Measurements from ENCODE around the gene ADCY2. TPM values are rescaled to one million over a fixed set of nuclear protein-coding genes. Genes with fewer than 3 reads are reported as not detected.

ADCY2 gene
- total and polyA plus RNA-seq, 7 experiments from 2014 or later, result not detected

DNA sequence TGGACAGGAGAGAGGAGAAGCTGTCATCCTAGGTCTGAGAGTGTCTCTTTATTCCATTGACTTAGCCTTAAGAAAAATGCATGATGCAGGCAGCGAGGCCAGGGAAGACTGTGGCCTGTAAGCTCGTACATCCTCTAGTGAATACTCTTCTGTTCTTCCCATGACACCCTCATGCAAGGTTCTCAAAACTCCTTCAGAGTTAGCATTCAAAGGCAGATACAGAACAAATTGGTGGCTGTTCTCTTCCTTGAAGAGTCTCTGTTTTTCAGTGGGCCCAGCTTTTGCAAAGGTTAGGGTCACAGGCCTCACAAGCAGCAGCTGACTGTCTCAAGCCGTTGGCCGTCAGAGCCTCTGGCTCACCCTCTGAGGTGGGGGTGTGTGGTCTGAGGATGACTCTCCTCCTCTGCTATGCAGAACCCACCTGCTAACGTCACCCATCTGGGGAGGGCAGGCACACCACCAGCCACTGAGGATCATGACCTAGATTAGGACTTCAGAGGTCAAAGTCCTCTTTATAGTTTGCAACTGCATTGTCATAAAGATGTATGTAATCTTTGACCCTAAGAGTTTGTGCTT is 15.1 kb downstream of the ADCY2 start:
- H3K4me1 ChIP-seq (ENCODE audit: control insufficient read depth in 2 of 2, insufficient read depth in 2 of 2, low read length in 2 of 2), result no peaks in the 10 kb centered on the region
- ChIA-PET CTCF (no interaction called here), POLR2A (no interaction called here)
- no peaks in the 10 kb centered on the region for H3K36me3 ChIP-seq (ENCODE audit: control insufficient read depth in 2 of 3, insufficient read depth in 3 of 3, low read length in 3 of 3)
- no peak for DNase-seq
- no peak overlapping the region for H3K27ac Mint-ChIP-seq
- intact Hi-C loops (cut with micrococcal nuclease), result no loop called here
- H3K9me3 ChIP-seq (ENCODE audit: control insufficient read depth in 2 of 3, low read length in 3 of 3), result no peaks in the 10 kb centered on the region
- no peak overlapping the region for H3K27ac ChIP-seq (ENCODE audit: low read depth, low read length)
- peaks cover 0 to 17% (median 5%) of the 10 kb centered on the region in 11 donors for H3K9me3 Mint-ChIP-seq
- no peaks in the 10 kb centered on the region for H3K27me3 Mint-ChIP-seq
- H3K4me3 Mint-ChIP-seq, result no peak overlapping the region
- H3K4me3 ChIP-seq (ENCODE audit: low read length), result no peak overlapping the region
- H3K4me1 Mint-ChIP-seq, result no peaks in the 10 kb centered on the region
- peaks cover 0 to 7% (median 0%) of the 10 kb centered on the region in 5 donors for H3K36me3 Mint-ChIP-seq
- no peaks in the 10 kb centered on the region for H3K27me3 ChIP-seq (ENCODE audit: control insufficient read depth in 2 of 2, insufficient read depth in 2 of 2, low read length in 2 of 2)
- ATAC-seq, result no peak

DNA sequence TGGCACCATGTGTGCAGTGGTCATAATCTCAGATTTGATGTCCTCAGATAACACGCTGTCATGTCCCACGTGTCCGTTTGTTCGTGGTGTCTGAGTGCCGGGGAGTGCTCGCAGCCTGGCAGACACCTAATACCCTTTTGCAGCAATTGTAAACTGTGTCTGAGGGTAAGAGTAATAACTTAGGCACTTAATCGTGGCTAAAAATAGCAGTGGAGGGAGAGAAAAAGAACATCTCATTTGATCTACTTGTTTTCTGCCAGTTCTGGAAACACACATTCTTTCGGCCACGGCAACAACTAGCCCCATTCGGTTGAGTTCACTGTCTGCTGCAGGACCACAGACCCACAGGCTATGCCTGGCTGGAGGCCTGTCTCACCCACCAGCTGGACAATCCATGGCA is 16.5 kb downstream of the ADCY2 start:
- H3K4me1 ChIP-seq (ENCODE audit: control insufficient read depth in 2 of 2, insufficient read depth in 2 of 2, low read length in 2 of 2), result no peaks in the 10 kb centered on the region
- intact Hi-C loops (cut with micrococcal nuclease), result no loop called here
- H3K36me3 Mint-ChIP-seq, result no peaks in the 10 kb centered on the region
- no peak overlapping the region for H3K4me3 Mint-ChIP-seq
- H3K27me3 Mint-ChIP-seq, result no peaks in the 10 kb centered on the region
- H3K9me3 ChIP-seq (ENCODE audit: control insufficient read depth in 2 of 3, low read length in 3 of 3), result no peaks in the 10 kb centered on the region
- no peaks in the 10 kb centered on the region for H3K4me1 Mint-ChIP-seq
- H3K27ac ChIP-seq (ENCODE audit: low read depth, low read length), result no peak overlapping the region
- H3K27ac Mint-ChIP-seq, result no peak overlapping the region
- ATAC-seq (no peak), DNase-seq (no peak)
- ChIA-PET CTCF (no interaction called here), POLR2A (no interaction called here)
- no peaks in the 10 kb centered on the region for H3K36me3 ChIP-seq (ENCODE audit: control insufficient read depth in 2 of 3, insufficient read depth in 3 of 3, low read length in 3 of 3)
- H3K9me3 Mint-ChIP-seq, result peaks cover 0 to 6% (median 1%) of the 10 kb centered on the region in 11 donors
- no peak overlapping the region for H3K4me3 ChIP-seq (ENCODE audit: low read length)
- H3K27me3 ChIP-seq (ENCODE audit: control insufficient read depth in 2 of 2, insufficient read depth in 2 of 2, low read length in 2 of 2), result no peaks in the 10 kb centered on the region

DNA sequence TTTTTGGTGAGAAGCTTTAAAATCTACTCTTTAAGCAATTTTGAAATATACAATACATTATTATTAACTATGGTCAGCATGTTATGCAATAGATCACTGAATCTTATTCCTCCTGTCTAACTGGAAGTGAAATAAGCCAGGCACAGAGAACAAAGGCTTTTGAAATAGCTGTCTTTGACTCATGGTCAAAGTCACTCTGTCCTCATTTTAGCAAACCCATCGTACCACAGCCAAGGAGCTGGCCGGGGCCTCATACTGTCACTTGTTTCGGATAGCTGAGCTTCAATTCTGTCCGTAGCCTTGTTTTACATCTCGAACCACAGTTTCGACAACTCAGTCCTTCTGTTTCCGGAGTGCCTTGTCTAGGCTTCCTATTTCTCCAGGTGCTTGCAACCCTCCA is 19.2 kb downstream of the ADCY2 start:
- Histone ChIP-seq H3K36me3 (ENCODE audit: control insufficient read depth in 2 of 3, insufficient read depth in 3 of 3, low read length in 3 of 3) (no peaks in the 10 kb centered on the region), H3K27ac (ENCODE audit: low read depth, low read length) (no peak overlapping the region), H3K9me3 (ENCODE audit: control insufficient read depth in 2 of 3, low read length in 3 of 3) (no peaks in the 10 kb centered on the region), H3K4me1 (ENCODE audit: control insufficient read depth in 2 of 2, insufficient read depth in 2 of 2, low read length in 2 of 2) (no peaks in the 10 kb centered on the region), H3K4me3 (ENCODE audit: low read length) (no peak overlapping the region), H3K27me3 (ENCODE audit: control insufficient read depth in 2 of 2, insufficient read depth in 2 of 2, low read length in 2 of 2) (no peaks in the 10 kb centered on the region)
- no peaks in the 10 kb centered on the region for H3K4me1 Mint-ChIP-seq
- POLR2A ChIA-PET, result no interaction called here
- H3K36me3 Mint-ChIP-seq, result no peaks in the 10 kb centered on the region
- no peak for ATAC-seq
- H3K9me3 Mint-ChIP-seq, result peaks cover 0 to 7% (median 0%) of the 10 kb centered on the region in 11 donors
- intact Hi-C loops (cut with micrococcal nuclease), result no loop called here
- CTCF ChIA-PET, result no interaction called here
- peaks cover 0 to 14% (median 0%) of the 10 kb centered on the region in 5 donors for H3K27me3 Mint-ChIP-seq
- H3K27ac Mint-ChIP-seq, result no peak overlapping the region
- H3K4me3 Mint-ChIP-seq, result no peak overlapping the region
- DNase-seq, result no peak

DNA sequence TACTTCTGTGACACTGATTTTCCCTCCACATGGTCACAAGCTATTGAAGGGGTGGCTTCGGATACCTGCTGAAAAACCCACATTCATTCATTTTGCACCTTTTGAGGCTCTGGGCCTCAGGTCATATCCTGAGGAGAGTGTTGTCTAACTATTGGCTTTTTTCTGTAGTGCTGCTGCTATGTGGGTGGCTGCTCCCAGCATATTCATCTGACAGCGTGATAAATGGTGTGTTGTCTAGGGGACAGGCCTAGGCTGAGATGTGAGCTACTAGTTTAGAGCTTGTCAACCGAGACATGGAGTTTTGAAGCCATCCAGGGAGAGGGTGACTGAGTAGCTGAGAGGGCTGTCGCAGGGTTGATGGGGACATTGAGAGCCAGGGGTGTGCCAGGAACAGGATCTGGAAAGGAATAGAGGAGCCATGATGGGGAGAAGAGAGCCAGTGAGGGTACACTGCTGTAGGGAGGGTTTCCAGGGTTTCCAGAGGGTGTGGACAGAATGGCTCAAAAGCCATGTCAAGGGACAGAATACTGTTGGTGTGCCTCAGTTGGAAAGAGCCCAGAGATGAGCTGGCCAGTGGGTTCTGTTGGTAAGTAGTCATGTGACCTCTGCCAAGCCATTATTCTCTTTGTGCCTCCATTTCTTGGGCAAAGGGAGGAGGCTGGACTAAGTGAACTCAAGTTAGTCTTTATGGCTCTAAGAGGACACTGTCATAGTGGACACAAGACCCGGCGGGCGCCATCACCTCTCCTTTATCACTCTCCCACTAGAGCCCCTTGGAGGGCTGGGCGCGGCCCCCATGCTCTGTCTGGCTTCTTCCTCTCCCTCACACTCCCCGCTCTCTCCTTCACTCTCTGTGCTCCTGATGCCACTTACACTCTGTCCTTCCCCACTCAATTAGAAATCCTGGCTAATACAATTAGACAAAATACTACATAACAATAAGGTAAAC is 19.9 kb downstream of the ADCY2 start:
- Histone ChIP-seq H3K4me3 (ENCODE audit: low read length) (no peak overlapping the region), H3K27me3 (ENCODE audit: control insufficient read depth in 2 of 2, insufficient read depth in 2 of 2, low read length in 2 of 2) (no peaks in the 10 kb centered on the region), H3K4me1 (ENCODE audit: control insufficient read depth in 2 of 2, insufficient read depth in 2 of 2, low read length in 2 of 2) (no peaks in the 10 kb centered on the region), H3K27ac (ENCODE audit: low read depth, low read length) (no peak overlapping the region), H3K36me3 (ENCODE audit: control insufficient read depth in 2 of 3, insufficient read depth in 3 of 3, low read length in 3 of 3) (no peaks in the 10 kb centered on the region), H3K9me3 (ENCODE audit: control insufficient read depth in 2 of 3, low read length in 3 of 3) (no peaks in the 10 kb centered on the region)
- Mint-ChIP-seq H3K4me1 (no peaks in the 10 kb centered on the region), H3K27ac (no peak overlapping the region), H3K9me3 (peaks cover 0 to 10% (median 0%) of the 10 kb centered on the region in 11 donors), H3K27me3 (peaks cover 0 to 22% (median 4%) of the 10 kb centered on the region in 5 donors), H3K36me3 (no peaks in the 10 kb centered on the region), H3K4me3 (no peak overlapping the region)
- intact Hi-C loops (cut with micrococcal nuclease), result no loop called here
- ChIA-PET CTCF (no interaction called here), POLR2A (no interaction called here)
- no peak for ATAC-seq
- DNase-seq, result no peak

DNA sequence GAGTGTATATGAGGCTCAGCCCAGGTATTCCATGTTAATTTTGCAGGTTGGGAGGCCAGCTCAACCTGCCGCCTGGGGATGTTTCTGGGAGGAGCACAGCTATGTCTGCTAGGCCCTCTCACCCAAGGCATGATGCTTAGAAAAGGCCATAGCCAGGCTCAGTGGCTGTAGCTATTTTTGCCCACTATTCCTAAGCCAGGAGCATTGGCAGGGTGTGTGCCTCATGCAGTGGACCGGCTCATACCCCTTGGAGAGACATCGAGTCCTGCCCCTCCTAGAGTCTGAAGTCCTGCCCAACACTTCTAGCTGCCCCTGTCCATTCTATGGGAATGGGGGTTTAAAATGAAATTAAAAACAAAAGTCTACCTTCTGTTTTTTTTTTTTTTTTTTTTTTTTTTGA is 22.3 kb downstream of the ADCY2 start:
- Mint-ChIP-seq H3K36me3 (no peaks in the 10 kb centered on the region), H3K4me1 (no peaks in the 10 kb centered on the region), H3K27me3 (peaks cover 0 to 28% (median 11%) of the 10 kb centered on the region in 5 donors), H3K4me3 (no peak overlapping the region), H3K27ac (peak overlapping the region in 1 of 9 donors; percentile 42), H3K9me3 (peaks cover 0 to 10% (median 0%) of the 10 kb centered on the region in 11 donors)
- no peaks in the 10 kb centered on the region for H3K4me1 ChIP-seq (ENCODE audit: control insufficient read depth in 2 of 2, insufficient read depth in 2 of 2, low read length in 2 of 2)
- no peaks in the 10 kb centered on the region for H3K36me3 ChIP-seq (ENCODE audit: control insufficient read depth in 2 of 3, insufficient read depth in 3 of 3, low read length in 3 of 3)
- ATAC-seq (no peak), DNase-seq (no peak)
- intact Hi-C loops (cut with micrococcal nuclease), result no loop called here
- no peaks in the 10 kb centered on the region for H3K27me3 ChIP-seq (ENCODE audit: control insufficient read depth in 2 of 2, insufficient read depth in 2 of 2, low read length in 2 of 2)
- no peak overlapping the region for H3K27ac ChIP-seq (ENCODE audit: low read depth, low read length)
- H3K9me3 ChIP-seq (ENCODE audit: control insufficient read depth in 2 of 3, low read length in 3 of 3), result no peaks in the 10 kb centered on the region
- ChIA-PET POLR2A (no interaction called here), CTCF (no interaction called here)
- no peak overlapping the region for H3K4me3 ChIP-seq (ENCODE audit: low read length)

DNA sequence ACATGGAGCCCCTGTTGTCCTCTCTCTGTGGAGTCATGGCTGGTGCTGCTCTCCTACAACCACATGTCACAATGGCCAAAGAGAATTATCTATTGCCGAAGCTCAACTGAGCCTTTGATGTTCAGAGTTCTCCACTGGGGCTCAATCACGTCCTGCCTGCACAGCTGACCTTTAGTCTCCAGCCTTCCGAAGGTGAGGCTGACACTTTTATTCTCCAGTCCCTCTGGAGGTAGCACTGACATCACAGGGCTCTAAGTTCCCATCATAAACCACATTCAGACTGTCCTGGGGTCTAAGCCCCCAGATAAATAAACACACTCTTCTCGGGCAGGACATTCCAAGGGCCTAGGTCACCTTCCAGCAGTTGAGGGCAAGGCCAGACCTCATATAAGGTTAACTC is 23.4 kb downstream of the ADCY2 start:
- Mint-ChIP-seq H3K36me3 (no peaks in the 10 kb centered on the region), H3K27me3 (peaks cover 0 to 34% (median 11%) of the 10 kb centered on the region in 5 donors), H3K4me1 (no peaks in the 10 kb centered on the region), H3K9me3 (peaks cover 0 to 15% (median 0%) of the 10 kb centered on the region in 11 donors), H3K27ac (no peak overlapping the region), H3K4me3 (no peak overlapping the region)
- ChIA-PET POLR2A (no interaction called here), CTCF (no interaction called here)
- Histone ChIP-seq H3K27ac (ENCODE audit: low read depth, low read length) (no peak overlapping the region), H3K27me3 (ENCODE audit: control insufficient read depth in 2 of 2, insufficient read depth in 2 of 2, low read length in 2 of 2) (no peaks in the 10 kb centered on the region), H3K4me1 (ENCODE audit: control insufficient read depth in 2 of 2, insufficient read depth in 2 of 2, low read length in 2 of 2) (no peaks in the 10 kb centered on the region), H3K9me3 (ENCODE audit: control insufficient read depth in 2 of 3, low read length in 3 of 3) (no peaks in the 10 kb centered on the region), H3K36me3 (ENCODE audit: control insufficient read depth in 2 of 3, insufficient read depth in 3 of 3, low read length in 3 of 3) (no peaks in the 10 kb centered on the region), H3K4me3 (ENCODE audit: low read length) (no peak overlapping the region)
- no peak for ATAC-seq
- no peak for DNase-seq
- intact Hi-C loops (cut with micrococcal nuclease), result no loop called here

DNA sequence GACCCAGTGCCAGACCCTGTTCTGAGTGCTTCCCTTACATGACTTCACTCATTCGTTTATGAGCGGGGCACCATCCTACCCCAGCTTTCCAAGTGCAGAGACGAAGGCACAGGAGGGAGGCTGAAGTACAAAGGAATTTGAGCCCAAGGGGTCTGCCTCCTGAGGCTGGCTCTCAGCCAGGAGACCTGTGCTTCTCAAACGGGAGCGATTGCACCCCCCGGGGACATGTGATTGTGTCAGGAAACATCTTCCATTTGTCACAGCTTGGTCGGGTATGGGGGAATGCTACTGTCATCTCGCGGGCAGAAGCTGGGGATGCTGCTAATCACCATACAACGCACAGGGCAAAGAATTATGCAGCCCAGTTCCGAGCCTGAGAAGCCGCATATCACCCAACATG is 23.9 kb downstream of the ADCY2 start:
- ChIA-PET POLR2A (no interaction called here), CTCF (no interaction called here)
- H3K4me1 Mint-ChIP-seq, result no peaks in the 10 kb centered on the region
- no peak overlapping the region for H3K27ac Mint-ChIP-seq
- H3K27me3 ChIP-seq (ENCODE audit: control insufficient read depth in 2 of 2, insufficient read depth in 2 of 2, low read length in 2 of 2), result no peaks in the 10 kb centered on the region
- no peaks in the 10 kb centered on the region for H3K36me3 Mint-ChIP-seq
- no peaks in the 10 kb centered on the region for H3K36me3 ChIP-seq (ENCODE audit: control insufficient read depth in 2 of 3, insufficient read depth in 3 of 3, low read length in 3 of 3)
- H3K27ac ChIP-seq (ENCODE audit: low read depth, low read length), result no peak overlapping the region
- no peak overlapping the region for H3K4me3 ChIP-seq (ENCODE audit: low read length)
- ATAC-seq (no peak), DNase-seq (no peak)
- H3K4me1 ChIP-seq (ENCODE audit: control insufficient read depth in 2 of 2, insufficient read depth in 2 of 2, low read length in 2 of 2), result no peaks in the 10 kb centered on the region
- no peak overlapping the region for H3K4me3 Mint-ChIP-seq
- no peaks in the 10 kb centered on the region for H3K9me3 ChIP-seq (ENCODE audit: control insufficient read depth in 2 of 3, low read length in 3 of 3)
- intact Hi-C loops (cut with micrococcal nuclease), result no loop called here
- peaks cover 0 to 15% (median 0%) of the 10 kb centered on the region in 11 donors for H3K9me3 Mint-ChIP-seq
- peaks cover 0 to 34% (median 11%) of the 10 kb centered on the region in 5 donors for H3K27me3 Mint-ChIP-seq

Data from naive thymus-derived CD4-positive, alpha-beta T cell (primary cell).